Transverse colon (tissue), 4 donors: Measurements from ENCODE around the gene PRF1. TPM values are rescaled to one million over a fixed set of nuclear protein-coding genes. Genes with fewer than 3 reads are reported as not detected.

Source experiments
- DNase-seq: peaks from one replicate; pipeline ENCODE4 v3.0.0-alpha.2; 2019
- H3K27ac ChIP-seq, 4 donors: fragments of 200-600 bp; sonication (generic); 2 replicates each; pipeline ENCODE4 v1.5.1; 2016 to 2018; ENCODE audit warnings: inconsistent platforms in 4 of 4
- H3K27me3 ChIP-seq: fragments of 200-600 bp; sonication (generic); 2 replicates; pipeline ENCODE4 v1.5.1; 2017; ENCODE audit warnings: inconsistent platforms
- H3K36me3 ChIP-seq, 4 donors: fragments of 200-600 bp; sonication (generic); 2 replicates each; pipeline ENCODE4 v1.5.1; 2017 to 2019; ENCODE audit warnings: inconsistent platforms in 4 of 4
- H3K4me1 ChIP-seq, 4 donors: fragments of 200-600 bp; sonication (generic); 2 replicates each; pipeline ENCODE4 v1.5.1; 2017 to 2020; ENCODE audit warnings: inconsistent platforms in 4 of 4
- H3K4me3 ChIP-seq, 4 donors: fragments of 200-600 bp; sonication (generic); 1 replicate in 1 of 4; 2 replicates in 3 of 4; pipeline versions ENCODE4 v1.5.1 to v1.6.1; 2017 to 2019; ENCODE audit warnings: inconsistent platforms in 4 of 4
- H3K9me3 ChIP-seq, 2 donors: fragments of 200-600 bp; sonication (generic); 2 replicates each; pipeline ENCODE4 v1.5.1; 2017 to 2019; ENCODE audit warnings: inconsistent platforms in 2 of 2
- CTCF ChIP-seq, 5 experiments: fragments of 200-600 bp in 3 of 5; fragments of 450-650 bp in 2 of 5; sonication (generic) in 3 of 5; IDR thresholded peaks; 1 replicate in 2 of 5; 2 replicates in 3 of 5; pipeline ENCODE4 v1.5.1; 2016 to 2017; ENCODE audit warnings: antibody characterized with exemption in 5 of 5, inconsistent platforms in 3 of 5, mild to moderate bottlenecking in 2 of 5, moderate library complexity in 1 of 5
- EP300 ChIP-seq: sonication (generic); formaldehyde crosslinking; IDR thresholded peaks from one replicate; pipeline ENCODE4 v1.6.1; 2017; ENCODE audit warnings: antibody characterized with exemption, low read depth
- POLR2A ChIP-seq: fragments of 450-650 bp; IDR thresholded peaks from one replicate; pipeline ENCODE4 v1.6.1; 2016; ENCODE audit warnings: antibody characterized with exemption, mild to moderate bottlenecking, moderate library complexity
- POLR2AphosphoS5 ChIP-seq, 3 donors: sonication (generic); formaldehyde crosslinking; IDR thresholded peaks; one replicate each; pipeline ENCODE4 v1.6.1; 2016; ENCODE audit warnings: antibody characterized with exemption in 3 of 3
- WGBS, 2 donors: methylation state at CpG; one replicate each; pipeline ENCODE4 v1.1.5; 2018; ENCODE audit warnings: low coverage in 1 of 2; 5-methylcytosine and 5-hydroxymethylcytosine counted together
- in situ Hi-C, 4 donors: fragments of 200-750 bp; cut with MboI; loops; one replicate each; pipeline versions ENCODE4 v1.15.0 to v1.15.1; 2017; ENCODE audit warnings: low sequenced_read_pairs in 3 of 4, low pct_ligation_motif_present in 1 of 4, low pct_unique_long_range_greater_than_20kb in 1 of 4
- intact Hi-C: fragments of 100-400 bp; cut with DNase I; formaldehyde crosslinking; loops from one replicate; pipeline ENCODE4 v1.15.1; 2023; ENCODE audit warnings: low total_unique reads
- total RNA-seq, 4 donors: library from RNA; depleted of rRNA; stranded (reverse); fragments of >200 nt; gene quantifications; one replicate each; pipeline ENCODE4 v1.1.0, GENCODE V29; 2016

Gene PRF1
- total RNA-seq, 4 donors from 2014 or later, result 0.80 to 12.7 (median 6.0) TPM

DNA sequence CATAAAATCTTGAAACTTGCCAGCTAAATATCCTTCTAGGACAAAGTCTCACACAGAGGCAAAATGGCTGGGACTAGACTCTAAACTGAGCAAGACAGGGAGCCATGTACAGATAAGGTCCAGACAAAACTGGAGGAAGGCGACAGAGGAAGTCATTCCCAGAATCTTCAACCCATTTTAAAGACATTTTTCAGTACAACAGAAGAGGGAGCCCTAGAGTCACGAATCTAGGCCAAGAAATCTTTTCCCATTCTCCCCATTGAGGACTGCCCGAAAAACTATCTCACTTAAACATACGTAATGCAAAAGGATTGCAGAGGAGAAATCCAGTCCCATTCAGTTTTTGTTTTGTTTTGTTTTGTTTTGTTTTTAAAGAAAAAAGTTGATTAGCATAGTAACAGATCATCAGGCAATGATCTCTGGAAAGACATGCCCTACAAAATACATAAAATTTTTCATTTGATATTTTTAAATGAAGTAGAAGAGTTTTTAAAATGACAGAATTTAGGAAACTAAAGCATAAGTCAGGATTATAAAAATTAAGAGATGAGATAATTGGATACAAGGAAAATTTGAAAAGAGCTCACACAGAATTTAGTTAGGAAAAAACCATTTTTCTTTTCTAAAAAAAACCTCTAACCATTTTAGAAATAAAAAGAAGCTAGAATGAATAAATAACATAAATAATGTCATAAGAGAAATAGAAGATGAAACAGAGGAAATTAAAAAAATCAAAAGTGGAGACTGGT is 16.9 kb upstream of the PRF1 start:
- H3K9me3 ChIP-seq, result peaks cover 9 to 11% of the 10 kb centered on the region in 2 donors
- peaks cover 10% of the 10 kb centered on the region for H3K27me3 ChIP-seq
- DNase-seq, result no peak
- intact Hi-C loops (no loop called here), in situ Hi-C loops (no loop called here)
- 57 to 59% methylated on average over 4 of the region's 4 CpGs for WGBS, 2 donors
- no peak for TF ChIP-seq POLR2AphosphoS5 (IDR thresholded peaks at IDR 0.05)
- no peak for TF ChIP-seq POLR2A
- TF ChIP-seq CTCF (IDR thresholded peaks at IDR 0.05), result peak in 3 of 5 experiments; percentile 13 to 16 (median 14)
- no peaks in the 10 kb centered on the region for H3K36me3 ChIP-seq
- H3K27ac ChIP-seq, result no peak overlapping the region
- H3K4me3 ChIP-seq, result no peak overlapping the region
- peaks cover 0 to 2% (median 0%) of the 10 kb centered on the region in 4 donors for H3K4me1 ChIP-seq

DNA sequence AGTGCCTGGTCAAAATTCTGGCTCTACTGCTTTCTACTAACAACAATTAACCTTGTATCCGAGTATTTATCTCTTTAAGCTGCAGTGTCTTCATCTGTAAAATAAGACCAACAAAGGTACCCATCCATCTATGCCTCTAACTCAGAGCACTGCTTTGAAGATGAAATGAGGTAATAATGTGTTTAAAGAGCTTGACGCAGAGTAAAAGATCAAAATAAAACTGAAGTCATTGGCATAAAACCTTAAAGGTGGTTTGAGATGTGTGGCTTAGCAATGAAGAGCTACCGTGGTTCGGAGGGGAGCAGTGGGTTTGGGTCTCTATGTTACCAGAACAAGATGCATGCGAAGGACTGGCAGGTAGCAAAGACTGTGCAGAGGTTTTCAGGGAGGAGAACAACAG is 16.1 kb upstream of the PRF1 start:
- Histone ChIP-seq H3K9me3 (peaks cover 9 to 11% of the 10 kb centered on the region in 2 donors), H3K4me3 (no peak overlapping the region), H3K27ac (no peak overlapping the region), H3K27me3 (peaks cover 10% of the 10 kb centered on the region), H3K36me3 (no peaks in the 10 kb centered on the region), H3K4me1 (peaks cover 0 to 2% (median 0%) of the 10 kb centered on the region in 4 donors)
- TF ChIP-seq CTCF (IDR thresholded peaks at IDR 0.05) (no peak), EP300 (no peak), POLR2AphosphoS5 (IDR thresholded peaks at IDR 0.05) (no peak), POLR2A (no peak)
- no peak for DNase-seq
- in situ Hi-C loops, result no loop called here
- intact Hi-C loops, result no loop called here
- WGBS, 2 donors, result 90% methylated on average over 5 of the region's 5 CpGs

GRCh38 chr10:70617798-70618568 is 15.4 kb upstream of the PRF1 start:
- TF ChIP-seq POLR2AphosphoS5 (IDR thresholded peaks at IDR 0.05), result no peak
- no peak overlapping the region for H3K4me3 ChIP-seq
- peaks cover 0 to 2% (median 0%) of the 10 kb centered on the region in 4 donors for H3K4me1 ChIP-seq
- in situ Hi-C loops, result no loop called here
- peaks cover 10% of the 10 kb centered on the region for H3K27me3 ChIP-seq
- intact Hi-C loops, result no loop called here
- no peak for DNase-seq
- no peak overlapping the region for H3K27ac ChIP-seq
- H3K9me3 ChIP-seq, result peaks cover 9 to 11% of the 10 kb centered on the region in 2 donors
- 62 to 63% methylated on average over 7 of the region's 7 CpGs for WGBS, 2 donors
- no peaks in the 10 kb centered on the region for H3K36me3 ChIP-seq

DNA sequence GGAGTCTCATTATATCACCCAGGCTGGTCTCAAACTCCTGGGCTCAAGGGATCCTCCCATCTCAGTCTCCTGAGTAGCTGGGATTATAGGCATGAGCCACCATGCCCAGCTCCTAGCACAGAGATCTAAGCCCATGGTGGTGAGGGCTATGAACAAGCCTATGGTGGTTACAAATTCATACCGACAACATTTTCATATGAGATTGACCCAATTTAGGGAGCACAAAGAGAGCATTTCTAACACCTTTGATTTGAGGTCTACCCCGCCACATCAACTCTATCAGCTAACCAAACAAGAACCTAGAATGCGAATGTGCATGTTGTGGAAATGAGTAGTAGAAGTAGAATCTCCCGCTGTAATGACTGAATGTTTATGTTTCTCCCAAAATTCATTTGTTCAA is 14.2 kb upstream of the PRF1 start:
- H3K4me3 ChIP-seq, result no peak overlapping the region
- in situ Hi-C loops, result no loop called here
- peaks cover 10% of the 10 kb centered on the region for H3K27me3 ChIP-seq
- peaks cover 9 to 11% of the 10 kb centered on the region in 2 donors for H3K9me3 ChIP-seq
- H3K36me3 ChIP-seq, result no peaks in the 10 kb centered on the region
- TF ChIP-seq POLR2A (no peak), POLR2AphosphoS5 (IDR thresholded peaks at IDR 0.05) (no peak), EP300 (no peak), CTCF (IDR thresholded peaks at IDR 0.05) (no peak)
- H3K27ac ChIP-seq, result no peak overlapping the region
- no peak for DNase-seq
- peaks cover 0 to 2% (median 0%) of the 10 kb centered on the region in 4 donors for H3K4me1 ChIP-seq
- WGBS, 2 donors, result 80 to 91% methylated on average over 1 to 4 of the region's 4 CpGs
- intact Hi-C loops, result no loop called here
